A172 (cell line): Measurements from ENCODE around the gene ZBTB7A. TPM values are rescaled to one million over a fixed set of nuclear protein-coding genes. Genes with fewer than 3 reads are reported as not detected.

ENCODE experiments used
- DNase-seq: peaks from one replicate; pipeline ENCODE4 v3.0.0-alpha.2; 2015; ENCODE audit warnings: low spot score
- total RNA-seq: library from RNA; depleted of rRNA; stranded (reverse); fragments of >200 nt; shearing (Covaris generic); gene quantifications from 2 replicates; pipeline ENCODE4 v1.2.3, GENCODE V29; 2014

ZBTB7A gene
- total RNA-seq, 1 experiment from 2014 or later = 16.4 TPM

DNA sequence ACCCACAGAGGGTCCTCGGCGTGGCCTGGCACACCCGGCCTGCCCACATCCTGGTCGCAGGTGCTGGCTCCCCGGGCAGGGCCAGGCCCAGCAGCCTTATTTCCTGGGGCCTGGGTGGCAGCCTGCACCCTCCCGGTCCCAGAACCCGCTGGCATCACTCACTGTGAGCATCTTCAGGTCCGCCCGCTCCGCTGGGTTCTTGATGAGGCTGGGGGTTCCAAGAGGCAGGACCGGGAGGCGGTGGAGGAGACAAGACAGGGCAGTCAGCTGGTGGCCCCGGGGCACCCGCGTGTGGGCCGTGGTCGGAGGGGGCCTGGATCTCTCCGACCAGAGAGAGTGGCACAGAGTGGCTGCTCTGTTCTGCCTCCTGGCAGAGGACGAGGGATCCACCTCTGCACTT is 27.6 kb upstream of the ZBTB7A start:
- DNase-seq = no peak

GRCh38 chr19:4093643-4094175 is 27.0 kb upstream of the ZBTB7A start:
- no peak for DNase-seq

- no peak for DNase-seq
Measured at GRCh38 chr19:4090356-4091220, 23.9 kb upstream of the ZBTB7A start.

- no peak for DNase-seq
Measured at GRCh38 chr19:4089946-4090345, 23.2 kb upstream of the ZBTB7A start.

DNA sequence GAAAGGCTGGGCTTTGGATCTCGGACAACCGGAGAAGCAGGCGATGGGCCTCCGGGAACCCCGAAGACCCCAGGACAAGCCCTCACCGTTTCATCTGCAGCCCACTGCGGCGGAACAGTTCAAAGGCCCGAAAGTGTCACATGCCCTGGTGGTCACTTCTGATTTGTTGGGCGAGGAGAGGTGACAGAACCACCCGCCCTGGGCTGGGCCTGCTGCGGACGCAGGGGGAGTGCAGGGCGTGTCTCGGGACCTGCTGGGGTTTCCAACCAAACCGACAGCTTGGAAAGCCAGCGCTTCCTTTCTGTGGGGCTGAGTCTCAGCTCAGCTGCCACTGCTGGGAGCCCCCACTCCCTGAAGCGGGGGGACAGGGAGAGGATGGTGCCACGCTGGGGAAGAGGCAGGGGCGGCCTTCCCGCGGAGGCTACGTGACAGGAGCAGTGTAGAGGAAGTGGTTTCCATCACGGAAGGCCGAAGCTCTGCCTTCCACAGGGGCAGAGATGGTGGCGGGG is 22.8 kb upstream of the ZBTB7A start:
- DNase-seq = no peak

GRCh38 chr19:4088975-4089374 is 22.3 kb upstream of the ZBTB7A start:
- no peak for DNase-seq

DNA sequence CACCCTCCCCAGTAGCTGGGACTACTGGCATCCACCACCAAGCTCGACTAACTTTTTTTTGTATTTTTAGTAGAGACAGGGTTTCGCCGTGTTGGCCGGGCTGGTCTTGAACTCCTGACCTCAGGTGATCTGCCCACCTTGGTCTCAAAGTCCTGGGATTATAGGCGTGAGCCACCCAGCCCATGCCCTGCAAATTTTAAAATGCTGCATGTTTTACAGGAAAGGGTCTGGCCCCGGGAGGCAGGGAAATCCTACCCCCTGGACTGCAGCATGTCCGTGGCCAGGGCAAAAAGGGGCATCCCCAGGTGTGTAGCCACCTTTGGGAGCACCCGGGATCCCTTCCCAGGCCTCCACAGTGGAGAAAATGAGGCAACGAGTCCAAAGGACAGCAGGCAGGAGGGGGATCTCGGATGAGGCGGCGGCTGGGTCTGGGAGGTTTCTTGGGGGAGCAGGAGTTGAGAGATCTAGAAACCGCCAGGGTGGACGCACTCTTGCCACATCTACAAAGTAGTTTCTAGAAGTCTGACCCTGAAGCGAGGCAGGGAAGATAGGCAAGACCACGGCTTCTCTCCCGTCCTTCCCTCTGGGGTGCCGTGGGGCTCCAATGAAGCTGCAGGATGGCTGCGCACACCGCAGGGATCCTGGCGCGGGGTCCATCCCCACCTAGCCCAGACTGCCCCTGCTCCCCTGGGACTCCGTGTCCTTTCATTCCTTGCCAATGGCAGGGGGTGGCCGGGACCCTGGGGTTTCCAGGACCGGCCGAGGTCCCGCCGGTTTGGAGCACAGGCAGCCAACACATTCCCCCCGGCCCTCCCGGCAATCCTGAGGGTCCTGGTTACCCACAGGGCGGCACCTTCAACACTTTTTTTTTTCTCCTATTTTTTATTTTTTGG is 21.3 kb upstream of the ZBTB7A start:
- no peak for DNase-seq

- no peak for DNase-seq
Measured at GRCh38 chr19:4086411-4086867, 19.7 kb upstream of the ZBTB7A start.

DNA sequence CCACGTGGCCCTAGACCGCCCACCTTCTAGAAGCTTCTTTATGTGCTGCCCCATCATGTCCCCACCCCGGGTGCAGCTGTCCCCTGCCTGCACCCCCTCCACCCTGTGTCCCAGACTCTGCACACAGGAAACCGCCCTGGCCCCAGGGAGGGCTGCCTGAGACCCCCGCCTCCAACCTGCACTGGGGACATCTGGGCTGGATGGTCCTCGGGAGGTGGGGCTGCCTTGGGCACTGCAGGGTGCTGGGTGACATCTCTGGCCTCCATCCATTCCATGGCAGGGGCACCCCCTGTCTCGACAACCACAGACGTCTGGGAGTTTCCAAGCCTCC is 17.8 kb upstream of the ZBTB7A start:
- DNase-seq = no peak

DNA sequence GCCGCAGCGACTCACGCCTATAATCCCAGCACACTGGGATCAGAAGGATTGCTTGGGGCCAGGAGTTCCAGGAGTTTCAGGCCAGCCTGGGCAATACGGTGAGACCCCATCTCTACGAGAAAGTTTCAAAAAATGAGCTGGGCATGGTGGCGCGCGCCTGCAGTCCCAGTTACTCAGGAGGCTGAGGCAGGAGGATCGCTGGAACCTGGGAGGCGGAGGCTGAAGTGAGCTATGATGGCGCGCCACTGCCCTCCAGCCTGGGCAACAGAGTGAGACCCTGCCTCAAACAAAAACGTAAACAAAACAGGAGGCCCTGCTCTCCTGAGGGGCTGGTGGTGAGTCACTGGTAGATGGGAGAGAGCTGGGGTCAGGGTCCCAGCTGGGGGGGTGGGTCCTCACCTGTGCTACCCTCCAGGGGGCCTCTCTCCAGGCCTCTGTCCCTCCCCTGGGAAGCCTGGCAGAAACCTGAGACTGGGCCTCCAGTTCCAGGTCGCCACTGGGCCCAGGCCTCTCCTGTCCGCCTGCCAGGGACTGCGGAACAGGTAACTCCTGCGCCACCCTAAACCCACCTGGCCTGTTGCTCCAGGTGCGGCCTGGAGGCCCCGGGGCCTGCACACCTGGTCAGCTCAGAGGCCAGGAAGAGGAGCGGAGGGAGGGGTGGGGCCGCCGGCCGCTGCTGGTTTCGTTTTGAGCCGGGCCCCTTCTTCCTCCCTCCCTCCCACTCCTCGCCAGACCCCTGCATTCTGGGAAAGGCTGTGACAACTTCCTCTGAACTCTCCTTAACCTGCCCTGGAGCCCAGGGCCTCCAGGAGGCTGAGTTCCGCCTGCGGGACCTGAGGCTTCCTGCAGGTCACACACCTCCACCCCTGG is 17.2 kb upstream of the ZBTB7A start:
- DNase-seq = no peak

- DNase-seq = no peak
Measured at GRCh38 chr19:4082172-4082571, 15.5 kb upstream of the ZBTB7A start.

DNA sequence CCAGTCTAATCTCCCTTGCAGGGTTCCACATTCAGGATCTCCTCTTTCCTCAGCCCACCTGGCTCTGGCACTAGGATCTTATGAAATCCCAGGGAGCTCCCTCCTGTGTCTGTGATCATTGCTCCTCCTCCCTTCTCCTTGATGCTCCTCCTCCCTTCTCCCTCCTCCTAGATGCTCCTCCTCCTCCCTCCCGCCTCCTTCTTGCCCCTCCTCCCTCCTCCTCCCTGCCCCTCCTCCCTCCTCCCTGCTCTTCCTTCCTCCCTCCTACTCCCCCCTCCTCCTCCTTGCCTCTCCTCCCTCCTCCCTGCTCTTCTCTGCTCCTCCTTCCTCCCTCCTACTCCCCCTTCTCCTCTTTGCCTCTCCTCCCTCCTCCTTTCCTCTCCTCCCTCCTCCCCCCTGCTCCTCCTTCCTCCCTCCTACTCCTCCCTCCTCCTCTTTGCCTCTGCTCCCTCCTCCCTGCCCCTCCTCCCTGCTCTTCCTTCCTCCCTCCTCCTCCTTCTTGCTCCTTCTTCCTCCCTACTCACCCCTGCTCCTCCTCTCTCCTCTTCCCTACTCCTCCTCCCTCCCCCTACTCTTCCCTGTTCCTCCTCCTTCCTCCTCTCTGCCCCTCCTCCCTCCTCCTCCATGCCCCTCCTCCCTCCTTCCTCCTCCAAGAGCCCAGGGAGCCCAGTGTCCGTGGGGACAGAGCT is 14.9 kb upstream of the ZBTB7A start:
- no peak for DNase-seq

DNA sequence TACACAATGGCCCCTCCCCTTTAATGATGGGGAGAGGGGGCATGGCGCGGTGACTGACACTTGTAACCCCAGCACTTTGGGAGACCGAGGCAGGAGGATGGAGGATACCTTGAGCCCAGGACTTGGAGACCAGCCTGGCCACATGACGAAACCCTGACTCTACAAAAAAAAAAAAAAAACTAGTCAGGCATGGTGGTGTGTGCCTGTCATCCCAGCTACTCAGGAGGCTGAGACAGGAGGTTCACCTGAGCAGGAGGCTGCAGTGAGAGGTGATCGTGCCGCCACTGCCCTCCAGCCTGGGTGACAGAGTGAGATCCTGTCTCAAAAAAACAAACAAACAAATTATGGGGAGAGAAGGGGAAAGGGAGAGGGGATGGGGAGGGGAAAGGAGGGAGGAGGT is 13.8 kb upstream of the ZBTB7A start:
- no peak for DNase-seq

GRCh38 chr19:4077800-4078684 is 11.3 kb upstream of the ZBTB7A start:
- DNase-seq = no peak

GRCh38 chr19:4077007-4077374 is 10.3 kb upstream of the ZBTB7A start:
- DNase-seq = no peak

GRCh38 chr19:4075373-4075772 is 8.7 kb upstream of the ZBTB7A start:
- DNase-seq = no peak

- DNase-seq = no peak
Measured at GRCh38 chr19:4071610-4072009, 4.9 kb upstream of the ZBTB7A start.

GRCh38 chr19:4069331-4069959 is 2.7 kb upstream of the ZBTB7A start:
- DNase-seq = no peak
